HepG2 (cell line): ENCODE measurements around the gene NT5C2. TPM values are rescaled to one million over a fixed set of nuclear protein-coding genes. Genes with fewer than 3 reads are reported as not detected.

Source experiments
- ASH2L ChIP-seq: fragments of 300-600, 200-600 bp; sonication (generic); IDR thresholded peaks from 2 replicates; pipeline ENCODE4 v1.7.0; 2017; ENCODE audit warnings: low read depth, mild to moderate bottlenecking, moderate library complexity, mixed read lengths, low read length; ENCODE audit not compliant: insufficient read length
- BORCS8-MEF2B ChIP-seq: sonication (generic); formaldehyde crosslinking; IDR thresholded peaks from 2 replicates; pipeline ENCODE4 v1.8.0; 2022; ENCODE audit warnings: mild to moderate bottlenecking, missing genetic modification reagents
- DPF2 ChIP-seq: sonication (generic); formaldehyde crosslinking; IDR thresholded peaks from 2 replicates; pipeline ENCODE4 v1.4.0; 2020; ENCODE audit warnings: mild to moderate bottlenecking, low read depth, missing genetic modification reagents, borderline replicate concordance
- FOXA1 ChIP-seq, 2 experiments: fragments of 450-650 bp in 1 of 2; sonication (generic) in 1 of 2; formaldehyde crosslinking in 1 of 2; IDR thresholded peaks; 2 replicates each; pipeline versions ENCODE4 v1.4.0 to v1.6.1; 2016 to 2020; ENCODE audit warnings: missing genetic modification reagents in 1 of 2
- GABPA ChIP-seq, 2 experiments: IDR thresholded peaks; 2 replicates each; pipeline ENCODE4 v1.6.1; 2011 to 2016; ENCODE audit warnings: low read depth in 2 of 2, low read length in 1 of 2, missing biosample characterization in 1 of 2, missing genetic modification characterization in 1 of 2
- GATAD2A ChIP-seq: IDR thresholded peaks from 2 replicates; pipeline ENCODE4 v1.6.1; 2016
- GFI1 ChIP-seq: sonication (generic); formaldehyde crosslinking; IDR thresholded peaks from 2 replicates; pipeline ENCODE4 v1.5.0; 2020; ENCODE audit warnings: missing genetic modification reagents, mild to moderate bottlenecking, borderline replicate concordance
- IKZF5 ChIP-seq: IDR thresholded peaks from 2 replicates; pipeline ENCODE4 v1.6.1; 2018; ENCODE audit warnings: missing genetic modification reagents, mild to moderate bottlenecking, missing compliant biosample characterization
- KLF16 ChIP-seq, 2 experiments: sonication (generic) in 1 of 2; formaldehyde crosslinking in 1 of 2; IDR thresholded peaks; 2 replicates each; pipeline versions ENCODE4 v1.6.1 to v1.8.0; 2016 to 2023; ENCODE audit warnings: missing genetic modification reagents in 2 of 2, missing compliant biosample characterization in 1 of 2
- MIXL1 ChIP-seq: IDR thresholded peaks from 2 replicates; pipeline ENCODE4 v1.6.1; 2016
- NFATC3 ChIP-seq: sonication (generic); formaldehyde crosslinking; IDR thresholded peaks from 2 replicates; pipeline ENCODE4 v1.5.1; 2020; ENCODE audit warnings: mild to moderate bottlenecking, missing genetic modification reagents
- NONO ChIP-seq, 2 experiments: fragments of 450-650 bp in 1 of 2; sonication (generic) in 1 of 2; formaldehyde crosslinking in 1 of 2; IDR thresholded peaks in 1 of 2; conservative IDR thresholded peaks in 1 of 2; 2 replicates each; pipeline versions ENCODE4 v1.6.1 to v1.8.0; 2017 to 2022; ENCODE audit warnings: mild to moderate bottlenecking in 1 of 2, missing genetic modification reagents in 1 of 2, moderate library complexity in 1 of 2
- NPAS2 ChIP-seq: sonication (generic); formaldehyde crosslinking; IDR thresholded peaks from 2 replicates; pipeline ENCODE4 v1.8.0; 2022; ENCODE audit warnings: mild to moderate bottlenecking, missing genetic modification reagents, borderline replicate concordance
- PLRG1 ChIP-seq: fragments of 450-650 bp; conservative IDR thresholded peaks from 2 replicates; pipeline ENCODE4 v1.6.1; 2016
- PLSCR1 ChIP-seq: sonication (generic); formaldehyde crosslinking; IDR thresholded peaks from 2 replicates; pipeline ENCODE4 v1.5.0; 2020; ENCODE audit warnings: missing genetic modification reagents, mild to moderate bottlenecking, borderline replicate concordance
- POLR2A ChIP-seq, 2 experiments: IDR thresholded peaks; 2 replicates each; pipeline ENCODE4 v1.6.1; 2011; ENCODE audit warnings: low read depth in 2 of 2, low read length in 2 of 2, mild to moderate bottlenecking in 1 of 2, moderate library complexity in 1 of 2; ENCODE audit not compliant: insufficient read depth in 1 of 2
- POLR2AphosphoS2 ChIP-seq: IDR thresholded peaks from 2 replicates; pipeline ENCODE4 v1.6.1; 2011; ENCODE audit warnings: low read depth, low read length, improper control_type of control experiment
- RBAK ChIP-seq: sonication (generic); formaldehyde crosslinking; IDR thresholded peaks from 2 replicates; pipeline ENCODE4 v1.5.1; 2020; ENCODE audit warnings: mild to moderate bottlenecking, missing genetic modification reagents
- RBFOX2 ChIP-seq: fragments of 200-400 bp; formaldehyde crosslinking; IDR thresholded peaks from 2 replicates; pipeline ENCODE4 v1.6.1; 2017; ENCODE audit warnings: low read depth, mild to moderate bottlenecking, low read length
- SAFB2 ChIP-seq: sonication (generic); formaldehyde crosslinking; IDR thresholded peaks from 2 replicates; pipeline ENCODE4 v1.5.1; 2020; ENCODE audit warnings: missing genetic modification reagents, low read depth, mild to moderate bottlenecking, borderline replicate concordance
- SRY ChIP-seq: sonication (generic); formaldehyde crosslinking; IDR thresholded peaks from 2 replicates; pipeline ENCODE4 v1.8.0; 2022; ENCODE audit warnings: mild to moderate bottlenecking, missing genetic modification reagents
- TARDBP ChIP-seq: sonication (generic); formaldehyde crosslinking; IDR thresholded peaks from 2 replicates; pipeline ENCODE4 v1.8.0; 2022; ENCODE audit warnings: mild to moderate bottlenecking, missing genetic modification reagents
- TCF7L2 ChIP-seq: IDR thresholded peaks from 2 replicates; pipeline ENCODE4 v1.6.1; 2011; ENCODE audit warnings: mild to moderate bottlenecking, low read depth, low read length, moderate library complexity
- ZMYM3 ChIP-seq: sonication (generic); formaldehyde crosslinking; IDR thresholded peaks from 2 replicates; pipeline ENCODE4 v1.5.1; 2020; ENCODE audit warnings: mild to moderate bottlenecking, missing genetic modification reagents
- ZNF12 ChIP-seq: sonication (generic); formaldehyde crosslinking; IDR thresholded peaks from 2 replicates; pipeline ENCODE4 v1.5.0; 2020; ENCODE audit warnings: missing genetic modification reagents
- ZNF20 ChIP-seq: sonication (generic); formaldehyde crosslinking; IDR thresholded peaks from 2 replicates; pipeline ENCODE4 v1.4.0; 2020; ENCODE audit warnings: mild to moderate bottlenecking, moderate library complexity, missing genetic modification reagents
- ZNF235 ChIP-seq: sonication (generic); formaldehyde crosslinking; IDR thresholded peaks from 2 replicates; pipeline ENCODE4 v1.8.1; 2023; ENCODE audit warnings: mild to moderate bottlenecking, missing genetic modification reagents, borderline replicate concordance
- ZNF414 ChIP-seq: sonication (generic); formaldehyde crosslinking; IDR thresholded peaks from 2 replicates; pipeline ENCODE4 v1.5.0; 2020; ENCODE audit warnings: missing genetic modification reagents
- ZNF652 ChIP-seq: IDR thresholded peaks from 2 replicates; pipeline ENCODE4 v1.6.1; 2016; ENCODE audit warnings: low read depth, borderline replicate concordance
- ZNF747 ChIP-seq: sonication (generic); formaldehyde crosslinking; IDR thresholded peaks from 2 replicates; pipeline ENCODE4 v1.8.1; 2023; ENCODE audit warnings: missing genetic modification reagents, mild to moderate bottlenecking, borderline replicate concordance
- polyA plus RNA-seq, 8 experiments: library from polyadenylated mRNA; depleted of rRNA in 3 of 8; stranded (reverse) in 7 of 8; unstranded in 1 of 8; fragments of >200 nt; fragmentation: Illumina TruSeq in 4 of 8; extraction: Trizol in 4 of 8; gene quantifications; 2 replicates each; pipeline versions ENCODE4 v1.2.1 to v1.2.3, GENCODE V29; 2011 to 2016; ENCODE audit warnings: low read depth in 4 of 8, missing spikeins in 1 of 8, mixed read lengths in 1 of 8; ENCODE audit not compliant: insufficient read depth in 1 of 8
- total RNA-seq, 5 experiments: library from RNA; depleted of rRNA; stranded (reverse); fragments of >200 nt; fragmentation: Illumina TruSeq; extraction: Trizol; gene quantifications; 2 replicates each; pipeline ENCODE4 v1.2.3, GENCODE V29; 2016; ENCODE audit warnings: low read depth in 1 of 5

Gene NT5C2
- total and polyA plus RNA-seq, 2 of the 13 experiments (the other 11 are each of a cell fraction or from before 2014, with no cell fraction given) = 40.6 to 55.2 TPM

GRCh38 chr10:103193107-103193819, at the start of gene NT5C2 (continued):
- TF ChIP-seq GATAD2A (CRISPR knock-in tag) = peak; percentile 23; the same call in 1 of the 2 replicates
- TF ChIP-seq RBAK (CRISPR knock-in tag) = no peak
- TF ChIP-seq IKZF5 (CRISPR knock-in tag) = no peak
- TF ChIP-seq TCF7L2 = no peak
- TF ChIP-seq KLF16 (CRISPR knock-in tag; IDR thresholded peaks at IDR 0.05) = no peak
- TF ChIP-seq ZNF747 = 0 out of 2 replicates have a peak, but pooled peaks have one; percentile 31
- no peak for TF ChIP-seq ZNF235 (CRISPR knock-in tag)
- no peak for TF ChIP-seq ZNF652
- TF ChIP-seq MIXL1 = no peak
- TF ChIP-seq PLSCR1 (CRISPR knock-in tag) = no peak
- TF ChIP-seq RBFOX2 = peak; percentile 58
- TF ChIP-seq POLR2AphosphoS2 = no peak
- TF ChIP-seq GABPA (IDR thresholded peaks at IDR 0.05; ENCODE audit: low read depth, low read length) = no peak
- no peak for TF ChIP-seq GABPA (CRISPR knock-in tag; IDR thresholded peaks at IDR 0.05; ENCODE audit: low read depth)
- peak in 1 of 2 experiments; percentile 72; a peak in 2 of 4 replicates for TF ChIP-seq POLR2A (IDR thresholded peaks at IDR 0.05; ENCODE audit: insufficient read depth in 1 of 2, low read depth in 2 of 2, low read length in 2 of 2)
- no peak for TF ChIP-seq ZNF20 (CRISPR knock-in tag)
- TF ChIP-seq SRY (CRISPR knock-in tag) = no peak
- TF ChIP-seq NFATC3 (CRISPR knock-in tag) = no peak
- TF ChIP-seq NONO (IDR thresholded peaks at IDR 0.05) = no peak
- TF ChIP-seq NONO (CRISPR knock-in tag; conservative IDR thresholded peaks at IDR 0.05) = no peak; the same call in 1 of the 2 replicates
- TF ChIP-seq NPAS2 = no peak
- TF ChIP-seq ZMYM3 (CRISPR knock-in tag) = peak; percentile 79
- no peak for TF ChIP-seq FOXA1 (IDR thresholded peaks at IDR 0.05)
- TF ChIP-seq FOXA1 (CRISPR knock-in tag; IDR thresholded peaks at IDR 0.05) = no peak
- TF ChIP-seq PLRG1 = no peak
- TF ChIP-seq DPF2 (CRISPR knock-in tag) = no peak
- TF ChIP-seq BORCS8-MEF2B = 0 out of 2 replicates have a peak, but pooled peaks have one; percentile 15
- no peak for TF ChIP-seq TARDBP (CRISPR knock-in tag)
- TF ChIP-seq ASH2L = no peak
- no peak for TF ChIP-seq GFI1 (CRISPR knock-in tag)
- no peak for TF ChIP-seq ZNF12 (CRISPR knock-in tag)
- TF ChIP-seq SAFB2 (CRISPR knock-in tag) = no peak
- no peak for TF ChIP-seq ZNF414 (CRISPR knock-in tag)
